ENCODE data around the gene SLC39A9.
A peak's percentile ranks its signal among the peaks of the same experiment; 100 is the strongest.
"Not testable (repeated sequence)": the region's sequence is repeated elsewhere in the genome, so short reads cannot be mapped to it uniquely, and the experiment has no call there.

Gene SLC39A9

GRCh38 chr14:69479696-69480095 lies 81.2 kb downstream of the SLC39A9 start:
- no peak for DNase-seq

GRCh38 chr14:69480136-69480535 lies 81.6 kb downstream of the SLC39A9 start:
- DNase-seq = no peak

- DNase-seq = no peak
These were observed 83.5 kb downstream of the SLC39A9 start for GRCh38 chr14:69481815-69482568.

- no peak for DNase-seq
These were observed 85.4 kb downstream of the SLC39A9 start for GRCh38 chr14:69483765-69484443.

- DNase-seq = no peak
These were observed 86.2 kb downstream of the SLC39A9 start, which contains the start of gene PLEKHD1 for GRCh38 chr14:69484444-69485314. Gene PLEKHD1 (plus strand): TSS chr14:69484728. CDS start chr14:69484966, 238 bp downstream.

GRCh38 chr14:69485315-69485660 lies 86.8 kb downstream of the SLC39A9 start:
- no peak for DNase-seq

GRCh38 chr14:69485701-69486100 lies 87.2 kb downstream of the SLC39A9 start:
- no peak for DNase-seq

- DNase-seq = no peak
These were observed 88.7 kb downstream of the SLC39A9 start for GRCh38 chr14:69487226-69487625.

- DNase-seq = no peak
These were observed 89.3 kb downstream of the SLC39A9 start for GRCh38 chr14:69487771-69488170.

- no peak for DNase-seq
These were observed 91.0 kb downstream of the SLC39A9 start for GRCh38 chr14:69489495-69489894.

GRCh38 chr14:69490219-69490918 lies 91.9 kb downstream of the SLC39A9 start:
- DNase-seq = no peak

- no peak for DNase-seq
These were observed 92.7 kb downstream of the SLC39A9 start for GRCh38 chr14:69491193-69491592.

GRCh38 chr14:69493038-69493437 lies 94.5 kb downstream of the SLC39A9 start:
- no peak for DNase-seq

- DNase-seq = no peak
These were observed 95.3 kb downstream of the SLC39A9 start for GRCh38 chr14:69493791-69494190.

GRCh38 chr14:69495341-69495921 lies 96.9 kb downstream of the SLC39A9 start:
- no peak for DNase-seq

GRCh38 chr14:69497866-69498265 lies 99.4 kb downstream of the SLC39A9 start:
- not testable (repeated sequence) for DNase-seq

GRCh38 chr14:69498286-69498685 lies 99.8 kb downstream of the SLC39A9 start:
- DNase-seq = not testable (repeated sequence)

- DNase-seq = no peak
These were observed 100.9 kb downstream of the SLC39A9 start for GRCh38 chr14:69499436-69499835.

GRCh38 chr14:69500096-69500495 lies 101.6 kb downstream of the SLC39A9 start:
- no peak for DNase-seq

- DNase-seq = no peak
These were observed 102.2 kb downstream of the SLC39A9 start for GRCh38 chr14:69500736-69501135.

GRCh38 chr14:69501423-69501838 lies 102.9 kb downstream of the SLC39A9 start:
- peak; percentile 19 to 48 for DNase-seq

- no peak for DNase-seq
These were observed 106.3 kb downstream of the SLC39A9 start for GRCh38 chr14:69504775-69505174.
